ENCODE results near the gene HECA.

GRCh38 chr6:139152088-139152891 lies 17.4 kb downstream of the HECA start:
- no peak for TF ChIP-seq POLR2A (IDR thresholded peaks at IDR 0.05; ENCODE audit: low read depth, low read length)
- no peak for TF ChIP-seq TAF1 (IDR thresholded peaks at IDR 0.05; ENCODE audit: borderline replicate concordance, low read depth, low read length)
